ENCODE data around the gene CDX2.

CDX2 gene

DNA sequence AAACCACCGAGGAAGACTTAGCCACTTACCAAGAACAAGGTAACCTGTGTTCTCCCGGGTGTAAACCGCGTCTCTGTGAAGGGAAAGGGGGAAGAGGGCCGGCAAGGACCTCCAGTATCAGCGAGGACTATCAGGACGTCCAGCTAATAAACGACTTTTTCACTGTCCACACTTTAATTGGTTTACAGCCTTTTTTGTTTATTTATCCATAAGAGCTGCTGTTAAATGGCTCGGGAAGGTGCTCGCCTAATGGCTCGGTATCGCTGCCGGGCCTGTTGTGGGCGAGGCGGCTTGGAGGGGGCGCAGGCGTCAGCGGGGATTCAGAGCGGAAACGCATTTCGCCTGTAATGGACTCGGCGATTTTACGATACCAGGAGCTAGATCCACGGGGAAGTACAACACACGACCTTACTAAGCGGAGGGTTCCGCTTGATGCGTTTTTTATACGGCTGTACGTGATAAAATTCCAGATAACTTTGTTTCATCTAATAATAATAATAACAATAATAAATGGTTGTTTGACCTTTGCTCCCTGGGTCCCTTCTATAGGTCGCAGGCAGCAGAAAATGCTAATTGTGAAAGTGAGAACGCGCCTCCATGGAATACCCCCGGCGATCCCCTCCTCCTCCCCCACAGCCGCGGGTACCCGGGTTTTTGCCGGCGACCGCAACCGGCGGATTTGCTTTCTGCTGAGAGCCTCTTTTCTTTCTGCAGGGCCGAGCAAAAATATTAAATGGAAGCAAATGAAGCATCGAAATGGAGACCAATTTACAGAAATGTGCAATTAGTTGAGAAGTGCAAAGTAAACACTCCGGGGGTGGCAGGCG lies 51.8 kb downstream of the CDX2 start:
- DNase-seq (ENCODE audit: low read depth): no peak

GRCh38 chr13:27915301-27916207 lies 53.6 kb downstream of the CDX2 start:
- no peak for DNase-seq (ENCODE audit: low read depth)

- no peak for DNase-seq (ENCODE audit: low read depth)
Observed at GRCh38 chr13:27913160-27913559, 56.0 kb downstream of the CDX2 start.

DNA sequence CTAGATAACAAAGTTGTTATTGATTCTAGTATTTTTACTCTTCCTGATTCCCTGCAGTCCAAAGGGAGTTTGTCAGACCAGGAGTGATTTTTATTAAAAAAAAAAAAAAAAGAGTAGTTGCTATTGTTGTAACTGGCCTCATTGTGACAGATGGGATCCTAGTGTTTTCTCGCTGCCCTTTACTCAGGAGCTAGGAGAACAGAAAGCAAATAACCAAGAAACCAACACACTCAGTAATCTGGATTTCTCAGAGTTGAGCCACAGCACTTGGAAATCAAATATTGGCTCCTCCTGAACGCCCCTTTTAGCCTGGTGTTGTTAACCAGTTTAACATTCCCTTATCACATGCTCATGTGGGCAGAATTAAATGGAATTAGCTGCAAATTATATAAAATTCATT lies 57.6 kb downstream of the CDX2 start:
- DNase-seq (ENCODE audit: low read depth): no peak
